Esophagus muscularis mucosa (tissue), 4 donors: Measurements from ENCODE around the gene FOXN1. TPM values are rescaled to one million over a fixed set of nuclear protein-coding genes. Genes with fewer than 3 reads are reported as not detected.

Experiments used
- DNase-seq: peaks from one replicate; pipeline ENCODE4 v3.0.0-alpha.2; 2017; ENCODE audit errors: extremely low spot score
- H3K27ac ChIP-seq, 4 donors: fragments of 200-600 bp; sonication (generic); replicated peaks in 1 of 4; 1 replicate in 3 of 4; 2 replicates in 1 of 4; pipeline ENCODE4 v1.5.1; 2016 to 2019; ENCODE audit warnings: mild to moderate bottlenecking in 1 of 4
- H3K27me3 ChIP-seq, 4 donors: fragments of 200-600 bp; sonication (generic); one replicate each; pipeline versions ENCODE4 v1.5.1 to v1.6.0; 2016 to 2019
- H3K36me3 ChIP-seq, 4 donors: fragments of 200-600 bp; sonication (generic); one replicate each; pipeline ENCODE4 v1.5.1; 2016 to 2019
- H3K4me1 ChIP-seq, 4 donors: fragments of 200-600 bp; sonication (generic); one replicate each; pipeline ENCODE4 v1.5.1; 2016 to 2019
- H3K4me3 ChIP-seq, 4 donors: fragments of 200-600 bp; sonication (generic); 1 replicate in 2 of 4; 2 replicates in 2 of 4; pipeline ENCODE4 v1.5.1; 2016 to 2019; ENCODE audit warnings: mild to moderate bottlenecking in 4 of 4, moderate library complexity in 1 of 4
- H3K9me3 ChIP-seq, 4 donors: fragments of 200-600 bp; sonication (generic); 1 replicate in 3 of 4; 2 replicates in 1 of 4; pipeline ENCODE4 v1.5.1; 2016 to 2019
- CTCF ChIP-seq, 3 experiments: fragments of 200-600 bp in 2 of 3; fragments of 450-650 bp in 1 of 3; sonication (generic) in 2 of 3; IDR thresholded peaks; one replicate each; pipeline ENCODE4 v1.5.1; 2017 to 2019; ENCODE audit warnings: antibody characterized with exemption in 3 of 3, mild to moderate bottlenecking in 2 of 3, moderate library complexity in 1 of 3
- EP300 ChIP-seq: sonication (generic); formaldehyde crosslinking; IDR thresholded peaks from one replicate; pipeline ENCODE4 v1.6.1; 2017; ENCODE audit warnings: antibody characterized with exemption
- POLR2A ChIP-seq: fragments of 450-650 bp; IDR thresholded peaks from one replicate; pipeline ENCODE4 v1.6.1; 2017; ENCODE audit warnings: antibody characterized with exemption, moderate library complexity, mild to moderate bottlenecking, low read depth
- POLR2AphosphoS5 ChIP-seq, 2 donors: sonication (generic); formaldehyde crosslinking; IDR thresholded peaks; one replicate each; pipeline ENCODE4 v1.6.1; 2017; ENCODE audit warnings: antibody characterized with exemption in 2 of 2
- WGBS: methylation state at CpG from one replicate; pipeline ENCODE4 v1.1.5; 2018; 5-methylcytosine and 5-hydroxymethylcytosine counted together
- intact Hi-C: fragments of 100-400 bp; cut with DNase I; formaldehyde crosslinking; loops from one replicate; pipeline ENCODE4 v1.15.1; 2023
- total RNA-seq, 4 donors: library from RNA; depleted of rRNA; stranded (reverse); fragments of >200 nt; gene quantifications; one replicate each; pipeline versions ENCODE4 v1.1.0 to v1.2.1, GENCODE V29; 2016

Gene FOXN1
- total RNA-seq, 4 donors from 2014 or later = not detected

- H3K9me3 ChIP-seq = no peaks in the 10 kb centered on the region
- no peaks in the 10 kb centered on the region for H3K36me3 ChIP-seq
- peaks cover 0 to 28% (median 0%) of the 10 kb centered on the region in 4 donors for H3K27me3 ChIP-seq
- no peak overlapping the region for H3K27ac ChIP-seq
- no peak overlapping the region for H3K4me3 ChIP-seq
- intact Hi-C loops = no loop called here
- TF ChIP-seq EP300 = no peak
- TF ChIP-seq POLR2AphosphoS5 (IDR thresholded peaks at IDR 0.05) = no peak
- no peak for TF ChIP-seq CTCF (IDR thresholded peaks at IDR 0.05)
- TF ChIP-seq POLR2A = no peak
- H3K4me1 ChIP-seq = no peaks in the 10 kb centered on the region
- DNase-seq = no peak
- WGBS = 78% methylated on average over 3 of the region's 11 CpGs
Observed at GRCh38 chr17:28534740-28535375, 28.7 kb downstream of the FOXN1 start.

GRCh38 chr17:28536532-28537218 lies 30.5 kb downstream of the FOXN1 start:
- Histone ChIP-seq H3K4me1 (no peaks in the 10 kb centered on the region), H3K27ac (no peak overlapping the region), H3K36me3 (no peaks in the 10 kb centered on the region), H3K4me3 (no peak overlapping the region), H3K9me3 (no peaks in the 10 kb centered on the region), H3K27me3 (peaks cover 0 to 16% (median 0%) of the 10 kb centered on the region in 4 donors)
- WGBS = 65% methylated on average over 5 of the region's 9 CpGs
- intact Hi-C loops = no loop called here
- no peak for TF ChIP-seq EP300
- no peak for TF ChIP-seq POLR2A
- no peak for DNase-seq

- Histone ChIP-seq H3K4me3 (no peak overlapping the region), H3K36me3 (no peaks in the 10 kb centered on the region), H3K9me3 (no peaks in the 10 kb centered on the region), H3K27ac (no peak overlapping the region), H3K4me1 (no peaks in the 10 kb centered on the region), H3K27me3 (peaks cover 0 to 10% (median 0%) of the 10 kb centered on the region in 4 donors)
- intact Hi-C loops = no loop called here
- WGBS = 71% methylated on average over 8 of the region's 12 CpGs
- DNase-seq = no peak
- TF ChIP-seq CTCF (IDR thresholded peaks at IDR 0.05) = no peak
- no peak for TF ChIP-seq POLR2AphosphoS5 (IDR thresholded peaks at IDR 0.05)
- no peak for TF ChIP-seq EP300
- no peak for TF ChIP-seq POLR2A
Observed at GRCh38 chr17:28537219-28537610, 31.1 kb downstream of the FOXN1 start.

- no peaks in the 10 kb centered on the region for H3K27me3 ChIP-seq
- no peak overlapping the region for H3K4me3 ChIP-seq
- DNase-seq = no peak
- H3K36me3 ChIP-seq = no peaks in the 10 kb centered on the region
- intact Hi-C loops = no loop called here
- no peaks in the 10 kb centered on the region for H3K9me3 ChIP-seq
- no peaks in the 10 kb centered on the region for H3K4me1 ChIP-seq
- no peak for TF ChIP-seq CTCF (IDR thresholded peaks at IDR 0.05)
- TF ChIP-seq EP300 = no peak
- TF ChIP-seq POLR2A = no peak
- no peak for TF ChIP-seq POLR2AphosphoS5 (IDR thresholded peaks at IDR 0.05)
- 90% methylated on average over 11 of the region's 14 CpGs for WGBS
- H3K27ac ChIP-seq = no peak overlapping the region
Observed at GRCh38 chr17:28538296-28538895, 32.2 kb downstream of the FOXN1 start.

- Histone ChIP-seq H3K36me3 (no peaks in the 10 kb centered on the region), H3K9me3 (no peaks in the 10 kb centered on the region), H3K27me3 (no peaks in the 10 kb centered on the region), H3K4me1 (no peaks in the 10 kb centered on the region), H3K4me3 (no peak overlapping the region), H3K27ac (no peak overlapping the region)
- TF ChIP-seq POLR2AphosphoS5 (IDR thresholded peaks at IDR 0.05) = no peak
- no peak for TF ChIP-seq EP300
- TF ChIP-seq POLR2A = no peak
- no peak for TF ChIP-seq CTCF (IDR thresholded peaks at IDR 0.05)
- WGBS = 100% methylated on average over 1 of the region's 4 CpGs
- DNase-seq = no peak
- intact Hi-C loops = loop anchor here (2.0 kb wide), 1 partner anchor 45 kb away; no protein-coding TSS in a partner anchor
Observed at GRCh38 chr17:28540231-28540630, 34.1 kb downstream of the FOXN1 start.
